Measurements from ENCODE around the gene EGFL8. TPM values are rescaled to one million over a fixed set of nuclear protein-coding genes. Genes with fewer than 3 reads are reported as not detected.
A peak's percentile ranks its signal among the peaks of the same experiment; 100 is the strongest.

The EGFL8 gene
- total RNA-seq, 4 donors from 2014 or later: 2.6 to 79.4 (median 16.2) TPM

GRCh38 chr6:32146687-32147086 lies 17.7 kb upstream of the EGFL8 start:
- Histone ChIP-seq H3K9me3 (no peaks in the 10 kb centered on the region), H3K36me3 (no peaks in the 10 kb centered on the region), H3K4me3 (no peak overlapping the region), H3K27ac (no peak overlapping the region), H3K4me1 (peaks cover 0 to 25% (median 14%) of the 10 kb centered on the region in 4 donors), H3K27me3 (peaks cover 13% of the 10 kb centered on the region)
- in situ Hi-C loops (cut with MboI; ENCODE audit: low pct_ligation_motif_present in 1 of 4, low pct_unique_long_range_greater_than_20kb in 1 of 4, low sequenced_read_pairs in 3 of 4): no loop called here
- 27 to 57% methylated on average over 2 to 4 of the region's 4 CpGs for WGBS, 2 donors (ENCODE audit: low coverage in 1 of 2)
- TF ChIP-seq EP300 (IDR thresholded peaks at IDR 0.05; ENCODE audit: low read depth) (no peak), POLR2A (IDR thresholded peaks at IDR 0.05) (no peak), POLR2AphosphoS5 (IDR thresholded peaks at IDR 0.05) (no peak), CTCF (IDR thresholded peaks at IDR 0.05) (no peak)
- no peak for DNase-seq
- intact Hi-C loops (cut with DNase I; ENCODE audit: low total_unique reads): no loop called here

DNA sequence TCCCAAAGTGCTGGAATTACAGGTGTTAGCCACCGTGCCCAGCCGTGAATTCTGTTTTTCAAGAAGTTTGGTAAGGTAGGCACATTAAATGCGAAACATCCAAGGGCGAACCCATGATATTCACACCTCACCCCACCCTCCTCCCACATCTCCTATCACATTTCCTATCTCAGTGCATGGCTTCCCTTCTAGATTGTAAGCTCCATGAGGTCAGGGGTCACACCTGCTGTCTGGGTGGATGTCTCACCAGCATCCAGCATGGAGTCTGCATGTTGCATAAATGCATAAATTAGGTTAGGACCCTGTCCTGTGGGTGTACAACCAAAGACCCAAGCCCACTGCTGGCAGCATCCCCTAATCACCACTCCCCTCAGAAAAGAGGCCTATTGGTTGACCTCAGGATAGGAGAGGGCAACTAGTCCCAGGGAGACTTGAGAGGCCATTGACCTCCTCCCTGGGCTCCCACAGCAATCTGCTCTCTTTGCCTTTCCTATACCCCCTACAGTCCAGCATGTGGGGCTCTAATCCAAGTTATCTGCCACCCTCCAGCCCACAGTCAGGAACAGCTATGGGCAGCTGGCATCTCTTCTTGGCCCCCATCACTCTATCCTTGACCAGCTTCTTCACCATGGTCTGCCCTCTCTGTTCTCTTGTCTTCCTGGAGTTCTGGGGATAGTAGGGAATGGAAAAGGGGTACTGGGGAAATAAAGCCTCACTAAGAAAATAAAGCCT lies 16.8 kb upstream of the EGFL8 start:
- Histone ChIP-seq H3K27me3 (peaks cover 13% of the 10 kb centered on the region), H3K27ac (no peak overlapping the region), H3K4me1 (peaks cover 0 to 23% (median 20%) of the 10 kb centered on the region in 4 donors), H3K9me3 (no peaks in the 10 kb centered on the region), H3K36me3 (no peaks in the 10 kb centered on the region), H3K4me3 (no peak overlapping the region)
- no peak for DNase-seq
- in situ Hi-C loops (cut with MboI; ENCODE audit: low pct_ligation_motif_present in 1 of 4, low pct_unique_long_range_greater_than_20kb in 1 of 4, low sequenced_read_pairs in 3 of 4): no loop called here
- intact Hi-C loops (cut with DNase I; ENCODE audit: low total_unique reads): no loop called here
- TF ChIP-seq EP300 (IDR thresholded peaks at IDR 0.05; ENCODE audit: low read depth) (no peak), CTCF (IDR thresholded peaks at IDR 0.05) (no peak), POLR2A (IDR thresholded peaks at IDR 0.05) (no peak), POLR2AphosphoS5 (IDR thresholded peaks at IDR 0.05) (no peak)
- WGBS, 2 donors (ENCODE audit: low coverage in 1 of 2): 70 to 96% methylated on average over 2 to 4 of the region's 4 CpGs

GRCh38 chr6:32148289-32149091 lies 15.9 kb upstream of the EGFL8 start:
- H3K36me3 ChIP-seq: no peaks in the 10 kb centered on the region
- intact Hi-C loops (cut with DNase I; ENCODE audit: low total_unique reads): no loop called here
- H3K27me3 ChIP-seq: peaks cover 13% of the 10 kb centered on the region
- H3K4me1 ChIP-seq: peaks cover 0 to 32% (median 29%) of the 10 kb centered on the region in 4 donors
- H3K27ac ChIP-seq: no peak overlapping the region
- WGBS, 2 donors (ENCODE audit: low coverage in 1 of 2): 33 to 60% methylated on average over 23 to 39 of the region's 39 CpGs
- peak overlapping the region in 3 of 4 donors; percentile 14 to 38 (median 19) for H3K4me3 ChIP-seq
- in situ Hi-C loops (cut with MboI; ENCODE audit: low pct_ligation_motif_present in 1 of 4, low pct_unique_long_range_greater_than_20kb in 1 of 4, low sequenced_read_pairs in 3 of 4): no loop called here
- peak in 1 of 5 experiments; percentile 8 for TF ChIP-seq CTCF (IDR thresholded peaks at IDR 0.05)
- TF ChIP-seq EP300 (IDR thresholded peaks at IDR 0.05; ENCODE audit: low read depth): no peak
- peak; percentile 58 for DNase-seq
- H3K9me3 ChIP-seq: no peaks in the 10 kb centered on the region

- no peak for DNase-seq
- H3K4me1 ChIP-seq: peaks cover 0 to 29% (median 27%) of the 10 kb centered on the region in 4 donors
- WGBS, 2 donors (ENCODE audit: low coverage in 1 of 2): 76 to 86% methylated on average over 14 to 47 of the region's 47 CpGs
- TF ChIP-seq EP300 (IDR thresholded peaks at IDR 0.05; ENCODE audit: low read depth) (no peak), POLR2AphosphoS5 (IDR thresholded peaks at IDR 0.05) (no peak), POLR2A (IDR thresholded peaks at IDR 0.05) (no peak), CTCF (IDR thresholded peaks at IDR 0.05) (no peak)
- no peaks in the 10 kb centered on the region for H3K36me3 ChIP-seq
- H3K27me3 ChIP-seq: peaks cover 13% of the 10 kb centered on the region
- no peaks in the 10 kb centered on the region for H3K9me3 ChIP-seq
- intact Hi-C loops (cut with DNase I; ENCODE audit: low total_unique reads) (no loop called here), in situ Hi-C loops (cut with MboI; ENCODE audit: low pct_ligation_motif_present in 1 of 4, low pct_unique_long_range_greater_than_20kb in 1 of 4, low sequenced_read_pairs in 3 of 4) (no loop called here)
- peak overlapping the region in 1 of 4 donors; percentile 38 for H3K4me3 ChIP-seq
- no peak overlapping the region for H3K27ac ChIP-seq
Observed at GRCh38 chr6:32149092-32149755, 15.2 kb upstream of the EGFL8 start.
